ENCODE data around the gene DTHD1.

DNA sequence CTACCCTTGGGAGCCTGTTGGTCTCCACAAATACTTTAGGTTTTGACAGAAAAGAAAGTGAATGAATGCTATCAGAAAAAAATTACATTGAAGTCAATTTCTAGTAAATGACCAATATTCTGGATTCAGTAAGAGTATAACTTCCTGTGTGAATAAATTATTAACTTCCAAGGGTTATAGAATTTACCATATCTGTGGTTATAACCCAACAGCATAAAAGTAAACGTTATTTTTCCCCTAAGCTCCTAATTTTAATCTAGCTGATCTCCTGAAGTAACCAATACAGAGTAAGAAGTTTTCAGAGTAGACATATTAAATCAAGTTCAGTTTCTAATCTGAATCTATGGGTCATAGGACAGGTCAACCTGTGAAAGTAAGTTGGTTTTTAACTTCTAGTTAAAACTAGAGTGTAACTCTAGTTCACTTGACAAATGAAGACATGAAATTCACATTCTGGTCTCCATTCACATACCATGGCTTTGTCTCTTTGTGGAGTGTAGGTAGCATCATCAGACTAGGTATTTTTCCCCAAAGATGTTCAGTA is 22.8 kb downstream of the DTHD1 start:
- TF ChIP-seq, protein P1, sequence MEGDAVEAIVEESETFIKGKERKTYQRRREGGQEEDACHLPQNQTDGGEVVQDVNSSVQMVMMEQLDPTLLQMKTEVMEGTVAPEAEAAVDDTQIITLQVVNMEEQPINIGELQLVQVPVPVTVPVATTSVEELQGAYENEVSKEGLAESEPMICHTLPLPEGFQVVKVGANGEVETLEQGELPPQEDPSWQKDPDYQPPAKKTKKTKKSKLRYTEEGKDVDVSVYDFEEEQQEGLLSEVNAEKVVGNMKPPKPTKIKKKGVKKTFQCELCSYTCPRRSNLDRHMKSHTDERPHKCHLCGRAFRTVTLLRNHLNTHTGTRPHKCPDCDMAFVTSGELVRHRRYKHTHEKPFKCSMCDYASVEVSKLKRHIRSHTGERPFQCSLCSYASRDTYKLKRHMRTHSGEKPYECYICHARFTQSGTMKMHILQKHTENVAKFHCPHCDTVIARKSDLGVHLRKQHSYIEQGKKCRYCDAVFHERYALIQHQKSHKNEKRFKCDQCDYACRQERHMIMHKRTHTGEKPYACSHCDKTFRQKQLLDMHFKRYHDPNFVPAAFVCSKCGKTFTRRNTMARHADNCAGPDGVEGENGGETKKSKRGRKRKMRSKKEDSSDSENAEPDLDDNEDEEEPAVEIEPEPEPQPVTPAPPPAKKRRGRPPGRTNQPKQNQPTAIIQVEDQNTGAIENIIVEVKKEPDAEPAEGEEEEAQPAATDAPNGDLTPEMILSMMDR (IDR thresholded peaks at IDR 0.05) = no peak
- TF ChIP-seq POLR2A (IDR thresholded peaks at IDR 0.05) = no peak

Data from heart left ventricle (tissue), 13 donors.